ENCODE data around the gene KIF5A.

Gene KIF5A

DNA sequence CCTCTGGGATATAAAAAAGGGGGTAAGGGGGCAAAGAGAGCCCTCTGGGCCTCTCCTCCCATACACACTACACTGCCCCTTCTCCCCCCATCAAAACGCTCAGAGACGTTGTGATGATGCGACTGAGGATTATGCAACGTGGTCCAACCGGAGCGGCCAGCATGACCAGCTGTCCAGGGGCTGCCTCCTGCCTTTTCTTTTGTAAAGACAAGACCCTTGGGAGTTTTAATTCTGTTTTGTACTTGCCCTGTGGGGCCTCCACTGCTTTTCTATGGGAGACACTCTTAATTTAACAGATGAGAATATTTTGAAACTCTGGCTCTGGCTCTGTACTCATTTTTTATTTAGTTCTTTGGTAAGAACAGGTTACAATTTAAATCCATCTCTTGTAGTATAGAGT, 20.0 kb upstream of the KIF5A start:
- TF ChIP-seq MYC (IDR thresholded peaks at IDR 0.05; ENCODE audit: low read depth, low read length): no peak
- TF ChIP-seq, protein P1, sequence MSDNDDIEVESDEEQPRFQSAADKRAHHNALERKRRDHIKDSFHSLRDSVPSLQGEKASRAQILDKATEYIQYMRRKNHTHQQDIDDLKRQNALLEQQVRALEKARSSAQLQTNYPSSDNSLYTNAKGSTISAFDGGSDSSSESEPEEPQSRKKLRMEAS (IDR thresholded peaks at IDR 0.05; ENCODE audit: low read depth, low read length): no peak
- TF ChIP-seq POLR2A (IDR thresholded peaks at IDR 0.05; ENCODE audit: extremely low read depth, insufficient read length): no peak
- TF ChIP-seq, protein P2, sequence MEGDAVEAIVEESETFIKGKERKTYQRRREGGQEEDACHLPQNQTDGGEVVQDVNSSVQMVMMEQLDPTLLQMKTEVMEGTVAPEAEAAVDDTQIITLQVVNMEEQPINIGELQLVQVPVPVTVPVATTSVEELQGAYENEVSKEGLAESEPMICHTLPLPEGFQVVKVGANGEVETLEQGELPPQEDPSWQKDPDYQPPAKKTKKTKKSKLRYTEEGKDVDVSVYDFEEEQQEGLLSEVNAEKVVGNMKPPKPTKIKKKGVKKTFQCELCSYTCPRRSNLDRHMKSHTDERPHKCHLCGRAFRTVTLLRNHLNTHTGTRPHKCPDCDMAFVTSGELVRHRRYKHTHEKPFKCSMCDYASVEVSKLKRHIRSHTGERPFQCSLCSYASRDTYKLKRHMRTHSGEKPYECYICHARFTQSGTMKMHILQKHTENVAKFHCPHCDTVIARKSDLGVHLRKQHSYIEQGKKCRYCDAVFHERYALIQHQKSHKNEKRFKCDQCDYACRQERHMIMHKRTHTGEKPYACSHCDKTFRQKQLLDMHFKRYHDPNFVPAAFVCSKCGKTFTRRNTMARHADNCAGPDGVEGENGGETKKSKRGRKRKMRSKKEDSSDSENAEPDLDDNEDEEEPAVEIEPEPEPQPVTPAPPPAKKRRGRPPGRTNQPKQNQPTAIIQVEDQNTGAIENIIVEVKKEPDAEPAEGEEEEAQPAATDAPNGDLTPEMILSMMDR (IDR thresholded peaks at IDR 0.05; ENCODE audit: low read depth, low read length): no peak
- no peak overlapping the region for H3K4me3 ChIP-seq (ENCODE audit: low read depth, low read length)
- no peak for DNase-seq (ENCODE audit: low read depth)

DNA sequence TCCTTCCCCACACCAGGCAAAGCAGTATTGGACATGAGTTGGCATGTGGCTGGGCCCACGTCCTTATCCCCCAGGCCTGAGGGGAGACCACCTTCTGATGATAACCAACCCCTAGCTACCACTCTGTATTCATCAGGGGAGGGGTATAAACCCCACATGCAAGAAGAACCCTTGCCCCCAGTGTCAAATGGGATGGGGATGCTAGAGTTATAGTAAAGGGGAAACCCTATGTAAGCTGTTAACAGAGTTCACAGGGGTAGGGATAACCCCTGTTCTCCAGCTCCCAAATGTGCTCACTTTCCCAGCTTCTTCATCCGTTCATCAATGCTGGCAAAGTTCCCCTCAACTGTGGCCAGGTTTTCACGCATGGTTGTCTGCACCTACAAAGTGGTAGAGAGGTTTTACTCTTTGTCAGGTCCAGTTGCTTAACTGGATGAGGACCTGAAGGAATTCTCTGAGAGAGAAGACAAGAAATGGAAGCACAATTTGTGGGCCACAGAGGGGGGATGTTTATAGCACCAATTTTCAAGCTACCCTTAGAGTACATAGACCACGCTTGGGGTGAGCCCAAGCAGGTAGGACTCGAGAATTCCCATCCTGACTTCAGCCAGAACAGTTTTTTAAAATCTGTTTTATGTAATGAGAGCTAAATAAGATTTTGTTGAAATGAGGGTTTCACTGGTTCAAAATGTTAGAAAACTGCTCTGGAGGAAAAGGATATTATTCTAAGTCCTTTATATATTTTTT, 19.3 kb upstream of the KIF5A start:
- DNase-seq (ENCODE audit: low read depth): no peak
- H3K4me3 ChIP-seq (ENCODE audit: low read depth, low read length): no peak overlapping the region
- TF ChIP-seq MYC (IDR thresholded peaks at IDR 0.05; ENCODE audit: low read depth, low read length) (no peak), POLR2A (IDR thresholded peaks at IDR 0.05; ENCODE audit: extremely low read depth, insufficient read length) (no peak)
- TF ChIP-seq, protein P2 (IDR thresholded peaks at IDR 0.05; ENCODE audit: low read depth, low read length): no peak
- TF ChIP-seq, protein P1 (IDR thresholded peaks at IDR 0.05; ENCODE audit: low read depth, low read length): no peak

DNA sequence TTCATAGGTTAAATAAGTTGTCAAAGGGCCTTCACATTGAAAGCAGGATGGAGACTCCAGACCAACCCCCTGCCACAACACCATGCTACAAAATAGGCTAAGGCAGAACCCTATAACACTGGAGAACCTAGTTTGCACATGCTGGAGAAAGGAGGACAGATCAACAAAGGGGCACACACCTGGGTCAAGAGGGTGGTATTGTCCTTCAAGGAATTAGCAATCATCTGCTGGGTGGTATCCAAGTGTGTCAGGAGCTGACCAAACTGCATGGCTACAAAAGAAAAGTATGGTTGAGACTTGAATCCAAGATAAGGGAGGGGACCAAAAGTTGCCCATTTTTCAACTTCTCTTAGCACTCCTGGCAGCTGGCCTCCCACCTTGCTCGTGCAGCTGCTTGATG, 18.0 kb upstream of the KIF5A start:
- TF ChIP-seq, protein P2 (IDR thresholded peaks at IDR 0.05; ENCODE audit: low read depth, low read length): no peak
- TF ChIP-seq POLR2A (IDR thresholded peaks at IDR 0.05; ENCODE audit: extremely low read depth, insufficient read length) (no peak), MYC (IDR thresholded peaks at IDR 0.05; ENCODE audit: low read depth, low read length) (no peak)
- TF ChIP-seq, protein P1 (IDR thresholded peaks at IDR 0.05; ENCODE audit: low read depth, low read length): no peak
- DNase-seq (ENCODE audit: low read depth): no peak
- no peak overlapping the region for H3K4me3 ChIP-seq (ENCODE audit: low read depth, low read length)

DNA sequence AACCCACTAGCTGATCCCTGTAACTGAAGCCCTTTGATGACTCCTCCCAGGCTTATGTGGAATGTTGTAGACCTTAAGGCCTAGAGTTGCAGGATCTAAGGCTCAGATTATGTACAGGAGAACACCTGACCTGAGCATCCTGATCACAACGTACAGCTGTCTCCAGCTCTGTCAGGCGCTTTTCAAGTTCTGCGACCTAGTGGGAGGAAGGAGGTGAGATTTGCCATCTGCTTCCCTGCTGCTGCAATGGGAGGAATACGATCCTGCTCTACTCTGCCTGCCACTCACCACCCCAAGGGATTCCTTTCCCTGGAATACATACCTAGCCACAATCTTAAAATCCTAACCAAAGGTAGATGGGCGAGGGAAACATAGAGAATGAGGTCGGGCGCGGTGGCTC, 16.7 kb upstream of the KIF5A start:
- DNase-seq (ENCODE audit: low read depth): no peak
- TF ChIP-seq POLR2A (IDR thresholded peaks at IDR 0.05; ENCODE audit: extremely low read depth, insufficient read length): no peak
- TF ChIP-seq, protein P1 (IDR thresholded peaks at IDR 0.05; ENCODE audit: low read depth, low read length): no peak
- TF ChIP-seq, protein P2 (IDR thresholded peaks at IDR 0.05; ENCODE audit: low read depth, low read length): no peak
- no peak for TF ChIP-seq MYC (IDR thresholded peaks at IDR 0.05; ENCODE audit: low read depth, low read length)

DNA sequence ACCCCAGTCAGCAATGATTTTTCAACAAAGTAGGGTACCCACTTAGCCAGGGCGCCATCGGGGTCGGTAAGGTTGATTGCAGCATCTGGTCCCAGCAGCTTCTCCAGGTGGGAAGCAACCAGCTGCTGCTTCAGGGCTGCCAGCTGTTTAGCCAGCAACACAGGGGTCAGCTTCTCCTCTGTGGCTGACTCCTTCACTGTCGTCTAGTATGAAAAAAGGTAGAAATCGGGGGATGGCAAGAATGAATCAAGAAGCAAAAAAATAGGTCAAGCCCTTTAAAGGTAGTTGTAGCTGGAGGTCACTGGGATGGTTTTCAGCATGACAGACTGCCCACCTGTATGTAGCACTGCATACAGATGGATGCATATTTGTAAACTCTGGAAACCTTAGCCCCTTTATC, 15.6 kb upstream of the KIF5A start:
- no peak for DNase-seq (ENCODE audit: low read depth)
- H3K4me3 ChIP-seq (ENCODE audit: low read depth, low read length): no peak overlapping the region
- TF ChIP-seq, protein P1 (IDR thresholded peaks at IDR 0.05; ENCODE audit: low read depth, low read length): no peak
- TF ChIP-seq, protein P2 (IDR thresholded peaks at IDR 0.05; ENCODE audit: low read depth, low read length): no peak
- TF ChIP-seq POLR2A (IDR thresholded peaks at IDR 0.05; ENCODE audit: extremely low read depth, insufficient read length) (no peak), MYC (IDR thresholded peaks at IDR 0.05; ENCODE audit: low read depth, low read length) (no peak)

More for the DNA sequence above, 16.7 kb upstream of the KIF5A start:
- H3K4me3 ChIP-seq (ENCODE audit: low read depth, low read length): no peak overlapping the region
